GM23338 (cell line): Measurements from ENCODE around the gene HBQ1. TPM values are rescaled to one million over a fixed set of nuclear protein-coding genes. Genes with fewer than 3 reads are reported as not detected.
"Not testable (repeated sequence)": the region's sequence is repeated elsewhere in the genome, so short reads cannot be mapped to it uniquely, and the experiment has no call there.

Source experiments
- ATAC-seq: fragments of 200-7000 bp; cut with Tn5 transposase; 3 replicates; pipeline ENCODE4 v1.9.1; 2020
- DNase-seq: peaks from one replicate; pipeline ENCODE4 v3.0.0-alpha.2; 2015; ENCODE audit warnings: low spot score
- H2AFZ ChIP-seq: fragments of 200-600 bp; sonication (generic); 2 replicates; pipeline ENCODE4 v1.8.0; 2016; ENCODE audit warnings: antibody characterized with exemption, mild to moderate bottlenecking, moderate library complexity
- H3F3A ChIP-seq: fragments of 200-600 bp; sonication (generic); replicated peaks from 2 replicates; pipeline ENCODE4 v1.8.0; 2017; ENCODE audit warnings: antibody characterized with exemption, mixed run types, low read depth
- H3K27ac ChIP-seq: fragments of 200-600 bp; sonication (generic); 2 replicates; pipeline ENCODE4 v1.6.1; 2016; ENCODE audit warnings: low read depth
- H3K27me3 ChIP-seq: fragments of 200-600 bp; sonication (generic); 2 replicates; pipeline ENCODE4 v1.8.0; 2016; ENCODE audit warnings: mild to moderate bottlenecking, mixed run types, moderate library complexity; ENCODE audit not compliant: insufficient read depth
- H3K36me3 ChIP-seq: fragments of 200-600 bp; sonication (generic); 2 replicates; pipeline ENCODE4 v1.8.0; 2016; ENCODE audit warnings: mild to moderate bottlenecking; ENCODE audit not compliant: insufficient read depth
- H3K4me1 ChIP-seq: fragments of 200-600 bp; sonication (generic); 2 replicates; pipeline ENCODE4 v1.8.0; 2016; ENCODE audit warnings: mild to moderate bottlenecking, moderate library complexity; ENCODE audit not compliant: insufficient read depth
- H3K4me2 ChIP-seq: fragments of 200-600 bp; sonication (generic); 2 replicates; pipeline ENCODE4 v1.7.1; 2017; ENCODE audit warnings: mixed run types
- H3K4me3 ChIP-seq: fragments of 200-600 bp; sonication (generic); 2 replicates; pipeline ENCODE4 v1.6.1; 2016; ENCODE audit warnings: mixed run types
- H3K79me2 ChIP-seq: fragments of 200-600 bp; sonication (generic); replicated peaks from 2 replicates; pipeline ENCODE4 v1.8.0; 2017; ENCODE audit warnings: mild to moderate bottlenecking; ENCODE audit not compliant: insufficient read depth
- H3K9me2 ChIP-seq: fragments of 200-600 bp; sonication (generic); 2 replicates; pipeline ENCODE4 v1.8.0; 2017; ENCODE audit not compliant: insufficient read depth
- H4K20me1 ChIP-seq: fragments of 200-600 bp; sonication (generic); replicated peaks from 2 replicates; pipeline ENCODE4 v1.8.0; 2017; ENCODE audit warnings: mild to moderate bottlenecking; ENCODE audit not compliant: insufficient read depth
- H3K27ac Mint-ChIP-seq: 2 replicates; pipeline ENCODE4 v1.8.0; 2020; ENCODE audit warnings: inconsistent platforms, mild to moderate bottlenecking, moderate library complexity, mixed read lengths
- H3K27me3 Mint-ChIP-seq: 3 replicates; pipeline ENCODE4 v1.8.0; 2022; ENCODE audit warnings: low read depth, mild to moderate bottlenecking, moderate library complexity, mixed read lengths, inconsistent platforms; ENCODE audit not compliant: insufficient read depth, poor library complexity
- H3K36me3 Mint-ChIP-seq: 3 replicates; pipeline ENCODE4 v1.8.0; 2021; ENCODE audit warnings: low read depth, mild to moderate bottlenecking, inconsistent platforms, moderate library complexity, mixed read lengths
- H3K4me1 Mint-ChIP-seq: 3 replicates; pipeline ENCODE4 v1.8.0; 2020; ENCODE audit warnings: mild to moderate bottlenecking, inconsistent platforms, mixed read lengths
- H3K4me3 Mint-ChIP-seq: 3 replicates; pipeline ENCODE4 v1.8.0; 2021; ENCODE audit warnings: moderate library complexity, mild to moderate bottlenecking, inconsistent platforms, mixed read lengths
- H3K9me3 Mint-ChIP-seq: 3 replicates; pipeline ENCODE4 v1.8.0; 2020; ENCODE audit warnings: moderate library complexity, mild to moderate bottlenecking, inconsistent platforms, mixed read lengths
- CREB1 ChIP-seq: fragments of 250-450 bp; sonication (Bioruptor Pico); IDR thresholded peaks from 2 replicates; pipeline ENCODE4 v1.5.0; 2020; ENCODE audit warnings: low read depth, mild to moderate bottlenecking, moderate library complexity
- ETS1 ChIP-seq: IDR thresholded peaks from 2 replicates; pipeline ENCODE4 v1.6.1; 2016; ENCODE audit warnings: antibody characterized with exemption
- EZH2 ChIP-seq: fragments of 200-600 bp; sonication (generic); IDR thresholded peaks from one replicate; pipeline ENCODE4 v1.8.0; 2017; ENCODE audit warnings: antibody characterized with exemption, mild to moderate bottlenecking, low read depth; ENCODE audit not compliant: unreplicated experiment
- JUNB ChIP-seq: IDR thresholded peaks from one replicate; pipeline ENCODE4 v1.6.1; 2016; ENCODE audit warnings: antibody characterized with exemption; ENCODE audit not compliant: unreplicated experiment
- REST ChIP-seq: IDR thresholded peaks from one replicate; pipeline ENCODE4 v1.6.1; 2018; ENCODE audit warnings: antibody characterized with exemption; ENCODE audit not compliant: unreplicated experiment
- STAT1 ChIP-seq: IDR thresholded peaks from one replicate; pipeline ENCODE4 v1.6.1; 2016; ENCODE audit warnings: antibody characterized with exemption; ENCODE audit not compliant: unreplicated experiment
- ZNF114 ChIP-seq: fragments of 250-450 bp; sonication (Bioruptor Pico); IDR thresholded peaks from 2 replicates; pipeline ENCODE4 v1.5.0; 2020; ENCODE audit warnings: mild to moderate bottlenecking, moderate library complexity
- ZNF331 ChIP-seq: fragments of 250-450 bp; sonication (Bioruptor Pico); IDR thresholded peaks from 2 replicates; pipeline ENCODE4 v1.5.0; 2020; ENCODE audit warnings: low read depth, mild to moderate bottlenecking, moderate library complexity
- polyA plus RNA-seq: library from polyadenylated mRNA; unstranded; fragments of >200 nt; fragmentation: Nextera tagmentation; extraction: Ambion mirVana; gene quantifications from 2 replicates; pipeline ENCODE4 v1.2.1, GENCODE V29; 2016
- total RNA-seq: library from RNA; depleted of rRNA; stranded (reverse); fragments of >200 nt; shearing (Covaris generic); gene quantifications from 2 replicates; pipeline ENCODE4 v1.2.3, GENCODE V29; 2014

Gene HBQ1
- total and polyA plus RNA-seq, 2 experiments from 2014 or later: 6.6 to 8.5 TPM

GRCh38 chr16:169014-169413, 11.2 kb upstream of the HBQ1 start (continued):
- no peak for TF ChIP-seq ZNF331 (CRISPR knock-in tag)
- no peak for TF ChIP-seq ETS1
- TF ChIP-seq ZNF114 (CRISPR knock-in tag): no peak
- no peak for TF ChIP-seq STAT1
- TF ChIP-seq EZH2: no peak
- TF ChIP-seq CREB1 (CRISPR knock-in tag): no peak
- no peak for TF ChIP-seq JUNB
- TF ChIP-seq REST: no peak

- Mint-ChIP-seq H3K4me3 (peak overlapping the region; percentile 34; the same call in 1 of the 3 replicates), H3K4me1 (peaks cover 47% of the 10 kb centered on the region), H3K27me3 (peaks cover 85% of the 10 kb centered on the region)
- DNase-seq (peak; percentile 40), ATAC-seq (peak; percentile 18)
- H3K9me3 Mint-ChIP-seq, H3K36me3 Mint-ChIP-seq, H4K20me1 ChIP-seq, H3K36me3 ChIP-seq, H3K79me2 ChIP-seq, H3K27ac Mint-ChIP-seq, H2AFZ ChIP-seq, H3K27ac ChIP-seq, H3K9me2 ChIP-seq: not testable (repeated sequence)
- Histone ChIP-seq H3F3A (peaks cover 12% of the 10 kb centered on the region), H3K27me3 (peaks cover 88% of the 10 kb centered on the region), H3K4me2 (peak overlapping the region; percentile 62), H3K4me1 (peaks cover 52% of the 10 kb centered on the region), H3K4me3 (peak overlapping the region; percentile 27; the same call in 1 of the 2 replicates)
- peak; percentile 65 for TF ChIP-seq ETS1
- TF ChIP-seq REST: peak; percentile 67
Measured at GRCh38 chr16:170088-170507, 10.2 kb upstream of the HBQ1 start.
